ENCODE measurements around the gene COMMD1.

DNA sequence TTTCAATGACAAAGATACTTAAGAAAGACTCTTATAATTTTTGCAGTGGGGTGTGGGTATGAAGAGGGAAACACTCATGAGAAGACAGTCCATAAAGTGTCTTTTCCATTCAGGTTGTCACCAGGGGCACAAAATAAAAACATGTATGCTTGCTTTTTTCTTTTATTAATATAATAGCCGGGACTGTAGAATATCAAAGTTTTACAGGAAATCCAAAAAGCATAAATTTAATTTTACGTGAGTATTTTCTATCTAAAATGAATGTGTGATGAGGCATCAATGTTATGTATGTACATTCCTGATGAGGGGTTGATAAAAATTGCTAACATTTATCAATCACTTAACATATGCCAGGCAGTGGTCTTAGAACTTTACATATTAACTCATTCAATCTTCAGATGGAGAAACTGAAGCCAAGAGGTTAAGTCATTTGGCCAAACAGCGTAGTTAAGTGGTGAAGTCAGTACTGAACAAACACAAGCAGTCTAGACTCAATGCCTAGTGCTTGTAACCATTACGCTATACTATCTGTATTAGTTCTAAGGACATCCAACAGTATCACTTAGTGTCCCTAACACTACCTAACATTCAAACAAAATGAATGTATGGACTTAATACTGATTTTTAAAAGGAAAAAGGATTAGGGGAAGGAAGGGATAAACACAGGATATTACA lies 27.8 kb upstream of the COMMD1 start:
- TF ChIP-seq ZNF501 (tag by site-specific recombination; IDR thresholded peaks at IDR 0.05), result no peak
- TF ChIP-seq ZNF341 (tag by site-specific recombination; IDR thresholded peaks at IDR 0.05; ENCODE audit: low read depth), result no peak
- no peak for TF ChIP-seq IKZF3 (tag by site-specific recombination; IDR thresholded peaks at IDR 0.05)
- TF ChIP-seq CTCF (tag by site-specific recombination; IDR thresholded peaks at IDR 0.05), result no peak
- TF ChIP-seq ZNF174 (tag by site-specific recombination; IDR thresholded peaks at IDR 0.05), result no peak
- no peak for TF ChIP-seq ZNF138 (tag by site-specific recombination; IDR thresholded peaks at IDR 0.05; ENCODE audit: borderline replicate concordance)
- TF ChIP-seq TCF7L2 (IDR thresholded peaks at IDR 0.05; ENCODE audit: borderline replicate concordance, low read depth, low read length), result no peak
- TF ChIP-seq ZBTB7A (tag by site-specific recombination; IDR thresholded peaks at IDR 0.05; ENCODE audit: low read depth), result no peak
